NCI-H2196 treated with DMSO at 0.1 percent for 48 hours (cell line): ENCODE results near the gene HMGB1.

Experiments used
- DNase-seq: peaks from one replicate; lab custom pipeline; 2025; ENCODE audit not compliant: unreplicated experiment; lab: John Stamatoyannopoulos, UW

The HMGB1 gene

DNA sequence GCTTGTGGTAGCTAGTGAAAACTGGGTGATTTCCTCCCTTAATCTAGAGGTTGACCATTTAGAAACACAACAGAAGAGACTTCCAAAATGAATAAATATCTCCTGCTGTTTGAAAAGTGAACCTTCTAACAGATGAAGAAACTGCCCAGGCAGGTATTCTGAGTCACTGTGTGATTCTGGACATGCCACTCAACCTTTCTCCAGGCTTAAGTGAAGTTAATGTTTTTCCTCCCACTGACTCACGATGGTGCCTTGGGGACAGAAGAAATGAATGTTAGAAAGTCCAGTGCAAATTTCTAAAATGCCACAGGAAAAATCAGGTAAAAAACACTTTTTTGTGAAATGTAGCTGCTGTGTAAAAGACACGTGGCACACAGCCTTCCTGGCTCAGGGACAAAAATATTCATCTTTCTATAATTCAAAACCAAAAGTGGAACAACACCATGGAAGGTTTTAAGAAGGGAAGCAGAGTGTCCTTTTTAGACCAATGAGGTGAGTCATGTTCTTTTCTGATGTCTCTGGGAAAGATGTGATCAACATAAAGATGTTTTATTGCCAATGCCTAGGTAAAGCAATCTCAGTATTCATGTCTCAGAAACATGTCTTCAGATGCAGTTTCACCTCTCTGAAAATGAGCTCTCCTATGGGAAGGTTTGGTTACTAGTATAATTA lies 34.3 kb downstream of the HMGB1 start:
- no peak for DNase-seq

DNA sequence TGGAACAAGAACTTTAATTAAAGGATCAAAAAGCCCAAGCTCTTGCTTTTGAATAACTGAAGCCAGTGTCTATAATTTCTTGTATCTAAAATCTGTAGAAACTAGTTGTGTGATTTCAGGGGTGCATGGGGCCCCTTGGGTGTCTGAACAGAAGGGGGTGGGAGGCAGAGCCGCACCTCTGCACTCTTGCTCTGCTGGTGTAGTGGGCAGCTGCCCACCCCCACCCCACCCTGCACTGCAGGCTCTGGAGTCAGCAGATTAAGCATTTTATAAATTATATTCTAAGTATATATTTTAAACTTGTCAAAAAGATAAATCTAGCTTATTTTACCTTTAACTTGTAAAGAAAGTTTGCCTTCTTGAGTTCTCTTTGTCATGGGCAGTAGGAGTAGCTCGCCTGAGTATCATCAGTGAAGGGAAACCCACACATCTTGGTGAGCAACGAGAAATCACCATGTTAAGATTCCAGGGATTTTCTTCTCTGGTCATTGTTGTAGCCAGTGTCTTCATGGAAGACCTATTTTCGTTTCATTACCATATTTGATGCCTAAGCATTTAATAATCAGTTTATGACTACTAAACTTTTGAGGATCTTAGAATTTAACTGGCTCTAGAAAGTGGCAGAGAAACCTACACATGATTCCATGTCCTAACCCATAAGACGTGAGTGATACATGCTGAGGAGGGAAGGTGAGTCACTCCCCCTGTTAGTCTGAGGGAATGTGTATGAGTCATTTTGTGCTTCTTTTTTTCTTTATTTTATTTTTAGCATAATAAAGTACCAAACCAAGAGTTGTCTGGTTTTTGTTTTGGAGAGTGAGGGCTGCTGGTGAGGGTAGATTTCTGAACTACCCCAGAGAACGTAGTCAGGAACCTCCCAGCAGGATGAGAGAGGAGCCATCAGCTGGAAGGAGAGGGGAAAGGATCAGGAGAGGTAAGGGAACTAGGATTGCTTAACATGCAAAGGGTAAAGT lies 35.7 kb downstream of the HMGB1 start:
- no peak for DNase-seq

DNA sequence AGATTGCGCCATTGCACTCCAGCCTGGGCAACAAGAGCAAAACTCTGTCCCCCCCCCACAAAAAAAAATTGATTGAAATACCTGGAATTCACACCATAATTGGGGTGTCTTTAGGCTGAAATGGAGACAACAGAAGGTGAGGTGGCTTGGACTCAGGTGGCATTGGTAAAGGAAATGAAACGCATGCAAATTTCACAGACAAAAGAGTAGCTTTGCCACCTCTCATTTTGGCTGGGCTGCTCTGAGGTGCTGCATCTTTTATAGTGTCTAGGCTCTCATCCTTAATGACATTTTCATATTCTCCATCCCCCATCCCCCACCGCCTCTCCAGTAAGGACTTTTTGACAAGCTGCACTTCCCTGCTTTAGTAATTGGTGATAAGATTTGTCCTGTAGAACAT lies 36.5 kb downstream of the HMGB1 start:
- DNase-seq, result no peak

GRCh38 chr13:30423891-30424290 lies 41.8 kb downstream of the HMGB1 start:
- DNase-seq, result no peak

GRCh38 chr13:30422054-30422839 lies 43.5 kb downstream of the HMGB1 start, which contains the start of gene UBE2L5:
Gene UBE2L5, plus strand, starts transcription at chr13:30422493. Its CDS starts 5,498 bp downstream, at chr13:30427991.
- DNase-seq, result no peak

DNA sequence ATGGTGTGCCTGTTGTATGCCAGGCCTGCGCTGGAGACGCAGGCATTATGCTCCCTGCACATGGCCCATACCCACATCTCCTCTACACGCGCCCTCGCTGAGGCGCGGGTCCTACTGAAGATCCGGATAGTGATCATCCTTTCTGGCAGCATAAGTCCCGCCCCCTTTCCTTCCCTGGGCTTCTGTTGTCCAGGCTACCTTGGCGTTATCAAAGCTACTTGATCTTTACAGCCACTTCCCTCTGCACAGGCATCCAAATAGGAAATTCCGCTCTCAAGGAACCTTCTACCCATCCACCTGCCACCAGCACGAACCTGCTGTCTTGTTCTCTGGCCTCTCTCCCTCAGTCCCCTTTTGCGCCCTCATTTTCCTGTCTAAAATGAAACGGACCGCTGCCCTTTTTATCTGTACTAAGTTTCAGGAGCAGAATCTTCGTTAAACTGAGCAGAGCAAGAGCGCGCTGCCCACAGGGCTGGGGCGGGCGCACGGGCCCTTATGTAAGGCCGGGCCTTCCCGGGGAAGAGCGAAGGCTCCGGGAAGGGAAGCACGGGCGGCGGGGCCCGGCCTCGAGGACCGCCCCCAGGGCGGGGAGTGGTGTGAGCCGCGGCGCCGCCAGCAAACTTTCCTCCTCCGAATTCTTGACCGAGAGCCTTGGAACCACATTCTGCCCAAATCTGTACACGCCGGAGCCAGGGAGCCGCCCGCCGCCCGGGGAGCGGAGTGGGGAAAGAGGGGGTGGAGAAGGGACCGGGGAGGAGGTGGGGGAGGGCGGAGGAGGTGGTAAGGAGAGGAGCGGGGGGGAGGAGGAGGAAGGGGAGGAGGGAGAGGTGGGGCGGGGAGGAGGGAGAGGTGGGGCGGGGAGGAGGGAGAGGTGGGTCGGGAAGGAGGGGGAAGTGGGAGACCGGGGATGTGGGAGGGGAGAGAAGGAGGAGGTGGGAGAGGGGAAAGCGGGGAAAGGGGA lies 44.4 kb downstream of the HMGB1 start:
- no peak for DNase-seq

- DNase-seq, result no peak
Measured at GRCh38 chr13:30418717-30419459, 46.8 kb downstream of the HMGB1 start.

- DNase-seq, result no peak
Measured at GRCh38 chr13:30418075-30418716, 47.5 kb downstream of the HMGB1 start.

- no peak for DNase-seq
Measured at GRCh38 chr13:30416471-30416870, 49.3 kb downstream of the HMGB1 start.

GRCh38 chr13:30415430-30416030 lies 50.2 kb downstream of the HMGB1 start:
- DNase-seq, result no peak

GRCh38 chr13:30413842-30414241 lies 51.9 kb downstream of the HMGB1 start:
- no peak for DNase-seq

DNA sequence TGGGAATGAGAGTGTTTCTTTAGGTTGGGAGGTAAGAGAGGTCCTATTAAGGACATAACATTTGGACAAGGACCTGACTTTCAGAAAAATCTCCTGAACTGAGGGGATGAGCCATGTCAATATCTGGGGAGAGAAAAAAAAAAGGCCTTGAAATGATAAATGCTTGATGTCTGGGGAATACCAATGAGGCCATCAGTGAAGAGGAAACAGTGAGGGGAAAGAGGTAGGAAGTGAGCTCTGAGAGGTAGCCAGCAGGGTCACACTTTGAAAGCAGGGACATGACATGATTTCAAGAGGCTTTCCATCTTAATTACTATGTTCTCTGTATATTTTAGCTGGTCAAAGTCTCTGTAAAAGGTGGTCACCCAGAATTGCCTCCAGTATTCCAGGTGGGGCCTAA lies 53.4 kb downstream of the HMGB1 start:
- DNase-seq, result no peak

GRCh38 chr13:30410705-30411125 lies 55.0 kb downstream of the HMGB1 start:
- no peak for DNase-seq

GRCh38 chr13:30409886-30410704 lies 55.6 kb downstream of the HMGB1 start:
- DNase-seq, result no peak

DNA sequence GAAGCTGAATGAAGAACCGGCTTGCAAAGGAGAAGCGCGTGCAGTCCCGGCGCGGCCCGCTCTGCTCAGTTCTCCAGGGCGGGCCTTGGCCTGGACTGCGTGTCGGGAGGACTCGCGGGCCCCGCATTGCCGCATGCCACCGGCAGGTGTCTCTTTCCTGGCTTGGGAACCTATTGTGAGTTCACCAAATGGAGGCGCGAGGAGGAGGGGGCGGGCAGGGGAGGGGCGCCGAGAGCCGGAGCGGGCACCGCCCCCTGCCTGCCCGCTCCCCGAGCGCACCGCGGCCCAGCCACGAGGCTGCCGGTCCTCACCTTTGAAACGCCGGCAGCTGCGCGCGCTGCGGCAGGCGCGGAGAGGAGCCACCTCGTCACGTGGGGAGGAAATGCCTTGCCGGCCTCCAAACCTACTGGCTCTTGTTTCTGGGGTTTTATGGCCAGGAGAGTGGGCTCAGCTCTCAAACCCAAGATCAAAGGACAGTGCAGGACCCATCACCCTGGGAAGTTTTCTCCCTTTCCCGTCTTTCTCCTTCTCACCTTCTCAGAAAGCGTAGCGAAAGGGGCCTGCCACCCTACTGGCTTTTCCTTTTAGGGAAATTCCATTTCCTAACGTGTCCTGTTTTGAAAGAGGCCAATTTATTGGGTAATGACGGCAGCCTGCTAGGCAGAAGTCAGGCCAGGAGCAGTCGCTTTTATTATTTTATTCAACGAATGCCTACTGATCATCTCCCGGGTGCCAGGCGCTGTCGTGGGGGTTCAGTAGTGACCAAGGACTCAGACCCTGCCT lies 57.2 kb downstream of the HMGB1 start:
- DNase-seq, result no peak

DNA sequence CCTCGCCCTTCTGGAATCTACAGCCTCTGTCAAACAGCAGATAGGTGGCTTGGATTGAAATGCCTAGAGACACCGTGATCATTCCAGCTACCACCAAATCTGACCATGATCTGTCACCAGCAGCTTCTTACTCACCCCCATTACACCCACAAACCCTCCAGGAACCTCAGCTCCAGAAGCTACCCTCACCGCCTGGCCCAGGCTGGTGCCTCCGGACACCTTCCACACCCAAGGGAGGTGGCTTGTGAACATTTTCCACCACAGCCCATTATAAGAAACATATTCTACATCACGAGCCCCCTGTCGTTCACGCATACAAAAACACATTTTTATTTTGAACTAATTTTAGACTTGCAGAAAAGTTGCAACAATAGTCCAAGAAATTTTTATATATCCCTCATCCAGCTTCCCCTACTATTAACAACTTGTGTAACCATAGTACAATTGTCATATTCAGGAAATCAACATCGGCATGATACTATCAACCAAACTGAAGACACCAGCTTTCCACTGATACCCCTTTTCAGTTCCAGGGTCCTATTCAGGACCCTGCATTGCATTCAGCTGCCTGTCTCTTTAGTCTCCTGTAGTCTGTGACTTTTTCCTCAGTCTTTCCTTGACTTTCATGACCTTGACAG lies 58.8 kb downstream of the HMGB1 start:
- DNase-seq, result no peak
